HG03159 (cell line): Measurements from ENCODE around the gene TESK1.
"Not testable (repeated sequence)": the region's sequence is repeated elsewhere in the genome, so short reads cannot be mapped to it uniquely, and the experiment has no call there.

Experiments
- ATAC-seq: cut with Tn5 transposase; IDR thresholded peaks from one replicate; pipeline ENCODE4 v1.9.1; 2021; ENCODE audit warnings: mild to moderate bottlenecking, moderate library complexity; ENCODE audit not compliant: unreplicated experiment

The TESK1 gene

DNA sequence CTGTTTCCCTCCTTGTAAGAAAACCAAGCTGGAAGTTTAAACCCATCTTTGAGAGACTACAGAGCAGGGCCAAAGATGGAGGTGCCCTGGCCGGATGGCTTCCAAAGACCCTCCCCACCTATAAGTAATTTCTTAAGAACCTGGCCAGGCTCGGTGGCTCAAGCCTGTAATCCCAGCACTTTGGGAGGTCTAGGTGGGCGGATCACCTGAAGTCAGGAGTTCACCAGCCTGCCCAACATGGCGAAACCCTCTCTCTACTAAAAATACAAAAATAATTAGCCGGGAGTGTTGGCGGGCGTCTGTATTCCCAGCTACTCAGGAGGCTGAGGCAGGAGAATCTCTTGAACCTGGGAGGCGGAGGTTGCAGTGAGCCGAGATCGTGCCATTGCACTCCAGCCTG, 40.7 kb downstream of the TESK1 start:
- not testable (repeated sequence) for ATAC-seq

DNA sequence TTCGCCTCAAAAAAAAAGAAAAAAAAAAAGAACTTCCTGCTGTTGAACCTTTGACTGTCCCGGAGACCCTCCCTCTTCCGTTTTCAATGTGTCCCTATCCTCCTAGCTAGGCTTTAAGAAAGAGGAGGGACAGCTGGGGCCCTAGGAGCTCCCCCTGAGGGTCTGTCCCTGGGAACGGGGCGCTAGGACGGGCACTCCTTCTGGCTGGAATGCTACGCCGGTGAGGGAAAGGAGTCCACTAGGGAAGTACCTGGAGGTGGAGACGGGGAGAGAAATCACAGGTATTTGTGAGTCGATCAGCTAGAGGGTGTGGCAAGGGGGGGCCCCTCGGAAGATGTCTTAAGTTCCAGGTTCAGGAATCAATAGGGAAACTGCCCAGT, 41.1 kb downstream of the TESK1 start:
- ATAC-seq, result no peak

DNA sequence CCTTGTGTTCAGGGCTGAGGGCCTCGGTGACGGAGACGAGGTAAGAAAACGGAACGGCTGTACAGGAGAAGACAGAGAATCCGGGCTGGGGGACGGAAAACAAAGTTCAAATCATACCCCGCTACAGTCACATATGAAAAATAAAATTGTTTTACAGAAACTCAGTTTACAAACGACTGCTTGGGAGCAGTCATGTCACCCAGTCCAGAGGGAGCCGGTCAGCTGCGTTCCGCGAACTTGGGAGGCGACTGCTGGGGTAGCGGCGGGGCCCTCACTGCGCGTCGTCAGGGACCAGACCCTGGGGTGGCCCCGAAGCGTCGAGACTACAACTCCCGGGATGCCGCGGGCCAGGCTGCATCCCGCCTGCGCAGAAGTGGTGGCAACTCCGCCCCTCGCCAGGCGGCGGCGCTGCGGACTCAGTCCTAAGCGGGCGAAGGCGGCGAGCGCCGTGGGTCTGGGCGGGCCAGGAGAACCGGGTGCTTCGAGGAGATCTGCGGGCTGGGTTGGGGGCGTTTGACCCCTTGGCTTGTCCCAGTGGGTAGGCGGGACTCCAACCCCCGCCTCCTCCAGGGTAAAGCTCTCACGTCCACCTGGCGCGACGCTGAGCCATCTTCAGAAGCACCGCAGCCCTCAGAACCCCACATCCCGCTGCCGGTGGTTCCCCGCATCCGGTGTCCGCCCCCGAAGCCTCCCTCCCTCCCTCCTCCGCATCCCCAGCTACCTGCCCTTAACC, 41.6 kb downstream of the TESK1 start:
- ATAC-seq, result peak; percentile 79

DNA sequence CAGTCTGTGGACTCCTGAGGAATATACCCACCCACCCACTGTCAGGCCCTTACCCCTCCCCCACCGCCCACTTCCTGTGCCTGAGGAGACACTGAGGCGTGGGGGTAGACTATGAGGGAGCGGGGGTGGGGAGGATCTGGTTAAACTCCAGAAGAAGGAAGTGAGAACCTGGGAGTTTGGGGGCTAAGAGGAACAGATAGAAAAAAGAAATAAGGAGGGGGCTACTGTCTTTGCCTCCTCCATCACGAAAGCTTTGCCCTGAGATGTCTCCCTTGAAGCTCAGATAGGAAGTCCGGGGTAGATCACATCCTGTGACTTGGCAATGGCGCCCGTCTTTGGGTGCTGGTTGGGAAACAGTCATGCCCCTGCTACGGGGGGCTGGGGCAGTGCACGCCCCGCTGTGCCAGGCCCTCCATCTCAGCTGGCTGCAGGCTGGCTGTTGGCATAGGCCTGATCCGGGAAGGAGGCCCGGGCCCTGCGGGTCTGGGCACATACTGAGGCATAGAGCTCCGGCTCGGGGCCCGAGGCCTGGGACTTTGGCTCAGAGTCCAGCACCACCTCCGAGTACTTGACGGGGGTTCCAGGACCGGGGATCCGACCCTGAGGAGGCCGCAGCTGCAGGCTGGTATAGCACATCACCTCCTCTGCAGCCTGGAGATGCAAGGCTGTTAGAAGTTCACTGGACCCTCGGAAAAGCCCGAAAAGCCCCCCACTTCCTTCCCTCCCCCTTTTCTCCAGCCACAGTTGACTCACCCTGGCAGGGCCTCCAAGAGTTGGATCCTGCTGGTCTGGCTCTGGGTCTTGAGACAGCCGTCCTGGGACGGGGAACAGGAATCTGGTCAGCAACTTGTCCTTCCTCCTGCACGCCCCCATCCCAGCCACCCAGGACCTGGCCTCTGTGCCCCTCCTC, 44.6 kb downstream of the TESK1 start:
- no peak for ATAC-seq

DNA sequence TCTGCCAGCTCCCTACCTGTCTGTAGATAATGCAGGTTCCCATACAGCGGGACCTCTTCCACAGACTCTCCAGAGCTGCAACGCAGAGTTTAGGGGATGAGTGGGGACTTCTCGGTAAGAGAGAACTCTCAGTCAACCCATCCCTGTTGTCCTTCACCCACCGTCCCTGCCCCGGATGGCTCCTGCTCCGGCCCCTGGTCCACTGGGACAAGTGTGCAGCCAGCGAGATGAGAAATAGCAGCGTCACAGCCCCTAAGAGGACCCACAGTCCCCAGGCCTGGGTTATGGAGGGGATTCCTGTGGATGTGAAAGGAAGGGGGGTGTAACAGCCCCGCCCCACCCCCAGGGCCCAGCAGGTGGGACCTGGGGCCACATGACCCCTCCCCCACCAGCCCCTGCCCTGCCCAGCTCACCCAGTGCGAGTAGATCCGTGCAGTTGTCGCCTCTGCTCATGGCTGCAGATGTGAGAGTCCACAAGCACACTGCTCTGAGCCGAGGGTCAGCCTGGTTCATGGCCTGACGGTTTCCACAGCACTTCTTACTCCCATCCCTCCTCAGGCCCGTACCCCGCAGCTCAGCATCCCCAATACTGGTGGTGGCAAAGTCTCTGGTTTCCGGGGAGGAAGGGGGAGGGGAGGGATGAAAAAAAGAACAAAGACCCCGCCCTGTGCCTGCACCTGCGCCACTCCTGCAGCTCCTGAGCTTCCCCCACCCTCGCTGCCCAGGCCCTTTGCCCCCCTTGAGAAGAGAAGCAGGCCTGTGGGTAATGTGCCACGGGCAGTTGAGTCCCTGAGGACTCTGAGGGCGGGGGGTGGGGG, 45.5 kb downstream of the TESK1 start, which contains the start of gene SIT1:
SIT1 (minus strand) TSS at position 591 of the 818 bp plus-strand sequence; CDS start at position 513, 78 bp downstream.
- ATAC-seq, result no peak

DNA sequence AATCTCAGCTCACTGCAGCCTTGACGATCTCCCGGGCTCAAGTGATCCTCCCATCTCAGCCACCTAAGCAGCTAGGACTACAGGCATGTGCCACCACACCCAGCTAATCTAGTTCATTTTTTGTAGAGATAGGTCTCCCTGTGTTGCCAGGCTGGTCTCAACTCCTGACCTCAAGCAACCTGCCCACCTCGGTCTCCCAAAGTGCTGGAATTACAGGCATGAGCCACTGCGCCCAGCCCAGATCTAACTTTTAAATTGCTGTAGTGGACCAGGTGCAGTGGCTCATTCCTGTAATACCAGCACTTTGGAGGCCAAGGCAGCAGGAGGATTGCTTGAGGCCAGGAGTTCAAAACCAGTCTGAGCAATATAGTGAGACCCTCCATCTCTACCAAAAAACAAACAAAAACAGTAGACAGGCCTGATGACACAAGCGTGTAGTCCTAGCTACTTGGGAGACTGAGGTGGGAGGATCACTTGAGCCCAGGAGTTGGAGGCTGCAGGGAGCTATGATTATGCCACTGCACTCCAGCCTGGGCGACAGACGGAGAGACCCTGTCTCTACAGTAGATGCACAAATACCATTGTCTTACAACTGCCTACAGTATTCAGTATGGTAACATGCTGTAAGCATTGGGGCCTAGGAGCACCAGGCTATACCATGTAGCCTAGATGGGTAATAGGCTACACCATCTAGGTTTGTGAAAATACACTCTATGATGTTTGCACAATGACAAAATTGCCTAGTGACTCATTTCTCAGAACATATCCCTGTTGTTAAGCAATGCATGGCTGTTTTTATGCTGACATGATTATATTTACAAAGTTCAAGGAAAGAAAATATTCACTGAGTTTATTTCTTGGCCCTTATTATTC, 47.1 kb downstream of the TESK1 start:
- ATAC-seq, result no peak

DNA sequence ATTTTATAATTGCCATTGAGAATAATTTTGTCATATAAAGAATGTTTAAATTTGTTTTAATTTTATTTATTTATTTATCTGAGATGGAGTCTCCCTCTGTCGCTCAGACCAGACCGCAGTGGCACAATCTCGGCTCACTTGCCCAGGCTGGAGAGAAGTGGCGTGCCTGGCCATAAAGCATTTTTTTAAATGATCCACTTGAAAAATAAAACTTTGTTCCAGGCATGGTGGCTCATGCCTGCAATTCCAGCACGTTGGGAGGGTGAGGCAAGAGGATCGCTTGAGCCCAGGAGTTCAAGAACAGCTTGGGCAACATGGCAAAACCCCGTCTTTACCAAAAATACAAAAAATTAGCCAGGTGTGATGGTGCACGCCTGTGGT, 47.8 kb downstream of the TESK1 start:
- no peak for ATAC-seq

DNA sequence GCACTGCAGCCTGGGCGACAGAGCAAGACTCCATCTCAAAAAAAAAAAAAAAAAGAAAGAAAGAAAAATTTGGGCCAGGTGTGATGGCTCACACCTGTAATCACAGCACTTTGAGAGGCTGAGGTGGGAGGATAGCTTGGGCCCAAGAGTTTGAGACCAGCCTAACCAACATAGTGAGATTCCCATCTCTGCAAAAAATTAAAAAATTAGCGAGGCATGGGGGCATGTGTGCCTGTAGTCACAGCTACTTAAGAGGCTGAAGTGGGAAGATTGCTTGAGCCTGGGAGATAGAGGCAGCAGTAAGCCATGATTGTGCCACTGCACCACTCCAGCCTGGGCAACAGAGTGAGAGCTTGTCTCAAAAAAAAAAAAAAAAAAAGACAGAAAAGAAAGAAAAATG, 48.5 kb downstream of the TESK1 start:
- no peak for ATAC-seq

DNA sequence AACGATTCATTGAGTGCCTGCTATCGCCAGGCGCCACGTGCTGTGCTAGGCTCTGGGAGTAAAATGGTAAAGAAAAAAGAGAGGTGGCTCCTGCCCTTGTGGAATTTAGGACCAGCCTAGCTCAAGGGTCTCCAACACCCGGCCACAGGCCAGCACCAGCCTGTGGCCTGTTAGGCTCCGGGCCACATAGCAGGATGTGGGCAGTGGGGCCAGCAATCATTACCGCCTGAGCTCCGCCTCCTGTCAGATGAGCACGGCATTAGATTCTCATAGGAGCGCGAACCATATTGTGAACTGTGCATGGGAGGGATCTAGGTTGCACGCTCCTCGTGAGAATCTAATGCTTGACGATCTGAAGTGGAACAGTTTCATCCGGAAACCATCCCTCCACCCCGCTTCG, 51.3 kb downstream of the TESK1 start:
- ATAC-seq, result no peak

DNA sequence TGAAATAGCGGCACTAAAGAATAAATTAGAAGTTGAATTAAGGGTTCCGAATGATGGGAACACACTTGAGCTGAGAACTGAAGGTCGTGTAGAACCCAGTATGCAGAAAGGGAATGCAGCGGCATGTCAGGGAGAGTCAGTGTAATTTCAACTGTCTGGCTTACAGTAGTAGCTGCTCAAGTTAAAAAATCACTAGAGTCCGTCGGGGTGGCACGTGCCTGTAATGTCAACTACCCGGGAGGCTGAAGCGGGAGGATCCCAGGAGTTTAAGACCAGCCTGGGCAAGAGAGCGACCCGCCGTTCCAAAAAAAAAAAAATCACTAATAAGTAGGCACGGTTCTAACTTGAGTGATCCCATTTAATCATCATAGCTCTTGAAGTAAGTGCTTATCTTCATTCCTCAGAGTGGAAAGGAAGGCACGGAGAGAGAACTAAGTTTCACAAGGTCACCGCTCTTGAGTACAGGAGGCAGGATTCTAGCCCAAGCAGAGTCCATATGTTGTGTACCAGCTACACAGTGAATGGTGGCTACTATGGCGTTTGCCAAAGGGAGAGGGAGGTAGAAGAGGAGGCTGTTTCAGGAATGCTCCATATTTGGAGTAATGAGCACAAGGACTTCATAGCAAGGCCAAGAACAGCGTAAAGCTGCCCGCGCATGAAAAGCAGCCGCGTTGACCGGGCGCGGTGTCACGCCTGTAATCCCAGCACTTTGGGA, 51.9 kb downstream of the TESK1 start:
- no peak for ATAC-seq

DNA sequence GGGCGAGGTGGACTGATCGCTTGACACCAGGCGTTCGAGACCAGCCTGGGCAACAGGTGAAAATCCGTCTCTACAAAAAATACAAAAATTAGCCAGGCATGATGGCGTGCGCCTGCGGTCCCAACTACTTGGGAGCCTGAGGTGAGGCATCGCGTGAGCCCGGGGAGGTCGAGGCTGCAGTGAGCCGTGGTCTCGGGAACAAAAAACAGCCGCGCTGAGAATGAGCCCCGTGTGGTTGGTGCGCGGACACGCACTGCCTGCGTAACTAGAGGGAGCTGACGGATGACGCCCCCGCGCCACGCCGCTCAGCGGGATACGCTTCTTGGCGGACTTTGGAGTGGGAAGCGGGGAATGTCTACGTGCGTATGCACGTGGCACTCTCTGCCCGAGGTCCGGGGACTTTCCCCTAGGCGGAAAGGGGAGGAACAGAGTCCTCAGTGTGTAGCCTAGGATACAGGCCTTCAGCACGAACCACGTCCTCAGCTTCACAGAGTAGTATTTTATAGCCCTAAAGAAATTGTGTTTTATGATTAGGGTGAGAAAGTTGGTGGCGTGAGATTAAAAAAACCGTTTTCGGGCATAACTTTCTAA, 52.6 kb downstream of the TESK1 start, which contains the start of gene RMRP:
RMRP (minus strand) TSS at position 474 of the 591 bp plus-strand sequence.
- ATAC-seq, result peak; percentile 79

DNA sequence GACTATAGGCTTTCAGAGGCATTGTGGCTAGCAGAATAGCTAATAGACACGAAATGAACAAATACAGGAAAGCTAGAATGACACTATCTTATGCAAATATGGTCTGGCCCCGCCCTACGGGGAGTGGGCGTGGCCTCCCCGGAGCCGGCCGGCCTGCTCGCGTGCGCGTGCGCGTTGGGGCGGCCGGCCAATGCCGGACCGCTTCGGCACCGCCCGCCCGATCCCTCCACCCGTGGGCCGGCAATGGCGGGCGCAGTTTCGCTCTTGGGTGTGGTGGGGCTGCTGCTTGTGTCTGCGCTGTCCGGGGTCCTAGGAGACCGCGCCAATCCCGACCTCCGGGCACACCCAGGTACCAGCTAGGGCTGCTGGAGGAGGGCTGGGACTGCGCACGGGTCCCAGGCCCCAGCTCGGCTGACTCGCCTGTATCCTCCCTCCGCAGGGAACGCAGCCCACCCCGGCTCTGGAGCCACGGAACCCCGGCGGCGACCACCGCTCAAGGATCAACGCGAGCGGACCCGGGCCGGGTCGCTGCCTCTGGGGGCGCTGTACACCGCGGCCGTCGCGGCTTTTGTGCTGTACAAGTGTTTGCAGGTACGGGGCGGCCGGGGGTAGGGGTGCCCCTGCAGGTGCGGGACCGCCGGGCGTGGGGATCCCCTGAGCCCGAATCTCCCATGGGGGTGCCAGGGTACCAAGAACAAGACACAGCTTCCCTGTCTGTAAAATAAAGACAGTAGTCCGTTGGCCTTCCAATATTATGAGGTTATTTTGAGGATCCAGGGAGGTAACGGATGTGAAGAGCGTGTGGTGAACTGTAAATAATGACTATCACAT, 53.3 kb downstream of the TESK1 start, which contains the start of gene CCDC107:
CCDC107 (plus strand) TSS at position 156 of the 831 bp plus-strand sequence; CDS start at position 244, 88 bp downstream.
- peak; percentile 61 for ATAC-seq

DNA sequence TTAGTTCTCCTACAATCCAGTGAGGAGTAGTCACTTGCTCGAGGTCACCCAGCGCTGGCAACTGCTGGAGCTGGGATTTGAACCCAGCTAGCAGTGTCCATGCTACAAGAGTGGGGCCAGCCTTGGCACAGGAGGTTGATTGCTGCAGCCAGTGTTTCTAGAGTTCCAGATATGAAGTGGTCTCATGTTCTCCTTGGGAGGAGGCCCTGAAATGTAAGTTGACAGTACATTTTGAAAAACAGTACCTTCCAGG, 53.8 kb downstream of the TESK1 start:
- no peak for ATAC-seq

DNA sequence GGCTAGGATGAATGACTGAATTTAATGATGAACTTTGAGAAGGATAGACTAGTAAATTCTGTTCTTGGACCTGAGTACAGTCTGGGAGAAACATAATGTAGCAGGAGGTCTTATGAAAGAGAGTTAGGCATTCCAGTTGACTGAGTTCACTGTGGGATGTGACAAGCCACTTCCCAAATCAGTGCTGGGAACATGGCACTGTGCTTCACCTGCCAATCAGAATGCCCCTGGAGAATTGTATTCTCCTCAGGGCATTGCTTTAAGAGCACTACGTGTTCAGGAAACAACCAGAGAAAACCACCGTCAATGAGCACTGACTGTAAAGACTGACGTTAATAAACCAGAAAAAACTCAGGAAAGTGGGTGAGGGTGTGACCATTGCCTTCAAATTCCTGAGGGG, 54.3 kb downstream of the TESK1 start:
- ATAC-seq, result no peak
